ENCODE results near the gene OPCML.

The OPCML gene

GRCh38 chr11:133047036-133047770 lies 485.1 kb downstream of the OPCML start:
- DNase-seq (ENCODE audit: low read depth in 1 of 2, low spot score in 1 of 2): no peak

- no peak for DNase-seq (ENCODE audit: low read depth in 1 of 2, low spot score in 1 of 2)
These were observed 486.0 kb downstream of the OPCML start for GRCh38 chr11:133046252-133046651.

GRCh38 chr11:133041928-133042882 lies 490.1 kb downstream of the OPCML start:
- no peak for DNase-seq (ENCODE audit: low read depth in 1 of 2, low spot score in 1 of 2)

DNA sequence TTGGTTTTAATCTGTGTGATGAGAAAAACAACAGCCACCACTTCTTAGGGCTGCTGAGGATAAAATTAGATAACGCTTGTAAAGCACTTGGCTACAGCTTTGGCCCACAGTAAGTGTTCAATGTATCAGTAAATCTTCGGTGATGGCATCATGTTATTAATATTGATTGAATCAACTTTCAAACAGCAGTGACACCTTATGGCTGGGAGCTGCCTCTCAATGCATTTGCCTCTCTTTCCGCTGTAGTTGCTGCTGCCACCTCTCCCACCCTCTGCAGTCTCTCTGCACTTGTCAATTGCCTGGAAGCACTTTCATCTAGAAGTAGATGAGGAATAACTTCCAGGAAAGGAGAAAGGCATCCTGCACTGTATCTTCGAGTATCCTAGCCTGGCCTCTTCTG lies 491.1 kb downstream of the OPCML start:
- DNase-seq (ENCODE audit: low read depth in 1 of 2, low spot score in 1 of 2): no peak

- DNase-seq (ENCODE audit: low read depth in 1 of 2, low spot score in 1 of 2): no peak
These were observed 491.9 kb downstream of the OPCML start for GRCh38 chr11:133040289-133040900.

DNA sequence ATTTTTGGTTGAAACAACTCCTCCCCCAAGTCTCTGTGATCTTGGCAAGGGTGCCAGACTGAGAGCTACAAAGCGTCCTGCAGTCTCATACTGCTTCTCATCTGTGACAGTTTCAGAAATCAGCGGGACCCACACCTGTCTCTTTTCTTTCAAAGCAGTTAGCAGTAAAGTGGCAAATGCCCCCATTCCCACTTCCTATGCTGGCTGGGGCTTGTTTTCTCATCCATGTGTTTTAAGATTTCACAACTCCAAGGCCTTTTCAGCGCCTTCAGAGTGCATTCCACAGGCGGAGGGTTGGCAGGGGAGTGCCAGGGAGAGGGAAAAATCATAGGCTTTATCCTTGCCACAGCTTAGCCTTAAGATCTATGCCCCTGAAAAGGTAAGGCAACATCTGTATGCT lies 493.5 kb downstream of the OPCML start:
- DNase-seq (ENCODE audit: low read depth in 1 of 2, low spot score in 1 of 2): no peak

- no peak for DNase-seq (ENCODE audit: low read depth in 1 of 2, low spot score in 1 of 2)
These were observed 497.4 kb downstream of the OPCML start for GRCh38 chr11:133034929-133035328.

- DNase-seq (ENCODE audit: low read depth in 1 of 2, low spot score in 1 of 2): no peak
These were observed 503.2 kb downstream of the OPCML start for GRCh38 chr11:133029107-133029506.

GRCh38 chr11:133026952-133027351 lies 505.3 kb downstream of the OPCML start:
- DNase-seq (ENCODE audit: low read depth in 1 of 2, low spot score in 1 of 2): no peak

DNA sequence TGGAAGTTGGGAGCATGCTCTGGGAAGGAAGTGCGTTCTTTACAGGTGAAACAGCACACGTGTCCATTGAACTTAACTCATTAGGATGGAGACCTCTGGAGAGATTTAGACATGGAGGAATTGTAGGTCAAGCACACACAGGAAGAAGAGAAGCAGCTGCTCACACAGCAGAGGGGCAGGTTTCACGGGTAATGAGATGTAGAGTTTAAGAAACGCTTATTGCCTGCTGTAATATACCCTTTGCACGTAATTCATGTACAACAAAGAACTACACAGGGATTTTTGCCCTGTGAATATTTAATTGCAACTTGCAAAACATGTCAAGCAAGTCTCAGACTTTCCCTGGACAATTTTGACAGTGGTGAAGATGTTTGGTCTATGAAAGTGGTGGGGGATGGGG lies 508.0 kb downstream of the OPCML start:
- no peak for DNase-seq (ENCODE audit: low read depth in 1 of 2, low spot score in 1 of 2)

GRCh38 chr11:133023232-133023631 lies 509.1 kb downstream of the OPCML start:
- no peak for DNase-seq (ENCODE audit: low read depth in 1 of 2, low spot score in 1 of 2)

DNA sequence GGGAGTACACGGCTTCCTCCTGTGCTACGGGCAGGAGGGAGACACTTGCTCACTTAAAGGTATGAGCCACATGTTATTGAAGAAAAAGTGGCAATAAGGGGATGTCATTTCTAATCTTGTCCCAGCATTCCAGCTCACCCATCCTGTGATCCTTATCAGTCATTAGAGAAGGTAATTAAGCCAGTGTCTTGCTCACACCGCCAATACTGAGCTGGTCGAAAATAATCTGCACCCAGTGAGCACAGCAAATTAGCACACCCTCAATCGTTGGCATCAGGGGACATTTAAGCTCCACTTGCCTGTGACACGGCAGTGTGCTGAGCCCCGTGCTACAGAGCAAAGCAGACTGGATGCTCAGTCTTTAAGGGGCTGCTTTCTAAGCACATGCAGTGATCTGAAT lies 510.7 kb downstream of the OPCML start:
- DNase-seq (ENCODE audit: low read depth in 1 of 2, low spot score in 1 of 2): no peak

DNA sequence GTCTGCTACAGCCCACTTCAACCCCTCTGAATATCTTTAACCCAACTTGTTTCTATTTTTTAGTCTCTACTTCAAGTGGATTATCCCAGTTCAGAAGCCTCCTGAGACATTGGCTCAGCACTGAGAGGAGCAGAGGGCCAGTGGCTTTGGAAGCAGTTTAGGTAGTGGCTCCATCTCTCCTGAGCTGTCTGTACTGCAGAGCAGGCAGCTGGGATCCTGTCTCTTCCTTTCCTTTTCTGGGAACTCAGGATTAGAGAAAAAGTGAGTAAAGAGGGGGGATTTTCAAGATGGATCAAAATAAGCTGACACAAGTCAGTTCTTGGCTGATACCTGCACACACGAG lies 512.0 kb downstream of the OPCML start:
- DNase-seq (ENCODE audit: low read depth in 1 of 2, low spot score in 1 of 2): no peak

- DNase-seq (ENCODE audit: low read depth in 1 of 2, low spot score in 1 of 2): no peak
These were observed 512.5 kb downstream of the OPCML start for GRCh38 chr11:133019545-133020371.

- no peak for DNase-seq (ENCODE audit: low read depth in 1 of 2, low spot score in 1 of 2)
These were observed 516.8 kb downstream of the OPCML start for GRCh38 chr11:133015457-133015856.

DNA sequence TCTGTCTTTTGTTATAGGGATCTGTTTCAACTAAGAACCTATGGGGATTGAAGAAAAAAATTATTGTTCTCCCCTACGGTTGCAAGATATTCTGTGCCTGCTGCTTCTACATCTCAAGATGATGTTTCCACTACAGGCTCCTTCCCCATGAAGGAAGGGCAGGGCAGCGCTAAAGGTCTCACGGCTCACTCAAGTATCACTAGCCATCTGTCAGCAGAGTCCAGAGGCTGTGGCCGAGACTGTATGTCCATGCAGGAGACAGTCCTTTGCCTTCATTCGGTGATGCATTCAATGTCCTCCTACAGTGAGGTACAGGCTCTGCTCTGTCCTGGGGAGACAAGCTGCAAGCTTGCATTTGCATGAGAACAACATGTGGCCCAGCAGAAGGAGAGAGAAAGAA lies 518.0 kb downstream of the OPCML start:
- DNase-seq (ENCODE audit: low read depth in 1 of 2, low spot score in 1 of 2): no peak

DNA sequence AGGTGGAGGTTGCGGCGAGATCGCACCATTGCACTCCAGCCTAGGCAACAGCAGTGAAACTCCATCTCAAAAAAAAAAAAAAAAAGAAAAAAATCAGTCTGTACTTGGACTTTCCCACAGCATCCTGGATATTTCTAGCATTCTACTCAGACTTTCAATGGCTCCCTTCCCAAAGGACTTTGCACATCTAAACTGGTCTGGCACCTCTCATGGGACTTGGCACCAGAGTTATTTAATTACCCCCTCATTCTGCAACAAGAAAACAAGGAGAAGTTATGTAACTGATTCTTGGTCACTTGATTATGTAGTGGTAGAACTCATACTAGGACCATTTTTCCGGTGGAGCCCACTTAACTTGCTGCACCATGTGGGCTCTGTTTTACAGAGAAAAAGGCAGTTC lies 519.5 kb downstream of the OPCML start:
- DNase-seq (ENCODE audit: low read depth in 1 of 2, low spot score in 1 of 2): no peak

GRCh38 chr11:133011604-133012003 lies 520.7 kb downstream of the OPCML start:
- no peak for DNase-seq (ENCODE audit: low read depth in 1 of 2, low spot score in 1 of 2)

GRCh38 chr11:133007027-133007584 lies 525.2 kb downstream of the OPCML start:
- no peak for DNase-seq (ENCODE audit: low read depth in 1 of 2, low spot score in 1 of 2)

DNA sequence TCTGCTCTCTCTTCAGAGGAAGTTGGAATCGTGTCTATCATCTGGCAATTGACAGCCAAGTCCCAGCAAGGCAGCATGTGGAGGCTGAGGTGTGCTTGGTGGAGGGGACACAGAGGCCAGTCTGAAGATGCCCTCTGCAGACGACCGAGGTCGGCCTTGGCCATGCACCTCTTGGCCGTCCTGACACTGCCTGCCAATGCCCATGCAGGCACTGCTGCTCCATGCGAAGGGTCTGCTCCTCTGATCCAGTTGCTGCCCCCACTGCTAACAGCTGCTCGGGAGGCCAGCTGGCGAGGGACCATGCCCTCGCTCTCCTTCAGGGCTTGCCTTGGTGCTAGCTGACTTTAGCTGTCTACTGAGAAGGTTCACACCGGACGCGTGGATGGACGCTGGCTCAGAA lies 527.9 kb downstream of the OPCML start:
- no peak for DNase-seq (ENCODE audit: low read depth in 1 of 2, low spot score in 1 of 2)

- DNase-seq (ENCODE audit: low read depth in 1 of 2, low spot score in 1 of 2): no peak
These were observed 532.8 kb downstream of the OPCML start for GRCh38 chr11:132999516-132999915.

Data from stimulated activated CD4-positive, alpha-beta T cell treated with anti-CD3 and anti-CD28 coated beads, Interleukin-15, amount 100 ng/mL, for 1 hour (primary cell).